Skeletal muscle cell (primary cell): ENCODE measurements around the gene DAAM1.
A peak's percentile ranks its signal among the peaks of the same experiment; 100 is the strongest.

Source experiments
- DNase-seq: peaks from one replicate; pipeline ENCODE4 v3.0.0-alpha.2; 2010; ENCODE audit warnings: low read depth
- H3K4me3 ChIP-seq: 2 replicates; pipeline ENCODE4 v1.5.1; 2011; ENCODE audit warnings: low read depth, mild to moderate bottlenecking, control low read depth, low read length, moderate library complexity

The DAAM1 gene

GRCh38 chr14:59188461-59189090 is at the start of gene DAAM1:
DAAM1 (plus strand) TSS chr14:59188667; CDS start chr14:59263478, 74,811 bp downstream.
- DNase-seq: peak; percentile 98
- H3K4me3 ChIP-seq: peak within 1 kb of the TSS; percentile 92

GRCh38 chr14:59139324-59139723 is 49.1 kb upstream of the DAAM1 start:
- no peak overlapping the region for H3K4me3 ChIP-seq
- no peak for DNase-seq

- DNase-seq: no peak
- H3K4me3 ChIP-seq: no peak overlapping the region
These were observed 48.2 kb upstream of the DAAM1 start for GRCh38 chr14:59140106-59140843.

GRCh38 chr14:59146484-59146883 is 42.0 kb upstream of the DAAM1 start:
- no peak overlapping the region for H3K4me3 ChIP-seq
- DNase-seq: no peak

- no peak overlapping the region for H3K4me3 ChIP-seq
- DNase-seq: no peak
These were observed 41.5 kb upstream of the DAAM1 start for GRCh38 chr14:59147007-59147406.

GRCh38 chr14:59148334-59148900 is 40.0 kb upstream of the DAAM1 start:
- no peak overlapping the region for H3K4me3 ChIP-seq

GRCh38 chr14:59150990-59151389 is 37.5 kb upstream of the DAAM1 start:
- DNase-seq: no peak

More at GRCh38 chr14:59148334-59148900, 40.0 kb upstream of the DAAM1 start:
- no peak for DNase-seq

GRCh38 chr14:59154373-59154772 is 34.1 kb upstream of the DAAM1 start:
- H3K4me3 ChIP-seq: no peak overlapping the region
- DNase-seq: no peak

More at GRCh38 chr14:59150990-59151389, 37.5 kb upstream of the DAAM1 start:
- H3K4me3 ChIP-seq: no peak overlapping the region

GRCh38 chr14:59155886-59156285 is 32.6 kb upstream of the DAAM1 start:
- DNase-seq: no peak
- H3K4me3 ChIP-seq: no peak overlapping the region

GRCh38 chr14:59159169-59159568 is 29.3 kb upstream of the DAAM1 start:
- DNase-seq: no peak
- no peak overlapping the region for H3K4me3 ChIP-seq

GRCh38 chr14:59160506-59160905 is 28.0 kb upstream of the DAAM1 start:
- H3K4me3 ChIP-seq: no peak overlapping the region
- no peak for DNase-seq

- peak; percentile 62 for DNase-seq
These were observed 26.8 kb upstream of the DAAM1 start for GRCh38 chr14:59161561-59162175.

GRCh38 chr14:59166258-59166657 is 22.2 kb upstream of the DAAM1 start:
- H3K4me3 ChIP-seq: no peak overlapping the region
- no peak for DNase-seq

More at GRCh38 chr14:59161561-59162175, 26.8 kb upstream of the DAAM1 start:
- peak overlapping the region; percentile 17 for H3K4me3 ChIP-seq

GRCh38 chr14:59175404-59175803 is 13.1 kb upstream of the DAAM1 start:
- no peak for DNase-seq
- no peak overlapping the region for H3K4me3 ChIP-seq

GRCh38 chr14:59176765-59177164 is 11.7 kb upstream of the DAAM1 start:
- no peak overlapping the region for H3K4me3 ChIP-seq
- DNase-seq: no peak

GRCh38 chr14:59177262-59177661 is 11.2 kb upstream of the DAAM1 start:
- no peak overlapping the region for H3K4me3 ChIP-seq
- DNase-seq: no peak

- no peak overlapping the region for H3K4me3 ChIP-seq
- DNase-seq: no peak
These were observed 6.7 kb upstream of the DAAM1 start for GRCh38 chr14:59181791-59182190.

- H3K4me3 ChIP-seq: no peak overlapping the region
- DNase-seq: no peak
These were observed 5.8 kb upstream of the DAAM1 start for GRCh38 chr14:59182641-59183040.

GRCh38 chr14:59183150-59183549 is 5.3 kb upstream of the DAAM1 start:
- no peak overlapping the region for H3K4me3 ChIP-seq
- no peak for DNase-seq

- no peak for DNase-seq
- H3K4me3 ChIP-seq: no peak overlapping the region
These were observed 4.1 kb upstream of the DAAM1 start for GRCh38 chr14:59184396-59184795.
